Neural crest cell (in vitro differentiated cells): Measurements from ENCODE around the gene HJURP. TPM values are rescaled to one million over a fixed set of nuclear protein-coding genes. Genes with fewer than 3 reads are reported as not detected.

Experiments used
- DNase-seq: peaks from one replicate; pipeline ENCODE4 v3.0.0; 2021; ENCODE audit warnings: low read depth, mixed read lengths, low spot score
- H3K27ac Mint-ChIP-seq: one replicate; pipeline ENCODE4 v1.8.0; 2021; ENCODE audit warnings: mild to moderate bottlenecking, mixed read lengths; ENCODE audit not compliant: unreplicated experiment
- H3K27me3 Mint-ChIP-seq: 2 replicates; pipeline ENCODE4 v1.8.0; 2021; ENCODE audit warnings: low read depth, mild to moderate bottlenecking, mixed read lengths
- H3K36me3 Mint-ChIP-seq: 2 replicates; pipeline ENCODE4 v1.8.0; 2021; ENCODE audit warnings: low read depth, mild to moderate bottlenecking, mixed read lengths
- H3K4me1 Mint-ChIP-seq: 2 replicates; pipeline ENCODE4 v1.8.0; 2021; ENCODE audit warnings: mixed read lengths
- H3K4me3 Mint-ChIP-seq: one replicate; pipeline ENCODE4 v1.8.0; 2021; ENCODE audit warnings: mild to moderate bottlenecking, mixed read lengths
- H3K9me3 Mint-ChIP-seq: 2 replicates; pipeline ENCODE4 v1.8.0; 2021; ENCODE audit warnings: mixed read lengths
- CTCF ChIP-seq: fragments of 200-600 bp; sonication (generic); conservative IDR thresholded peaks from 2 replicates; pipeline ENCODE4 v1.5.0; 2021; ENCODE audit warnings: antibody characterized with exemption, mild to moderate bottlenecking
- total RNA-seq: library from RNA; stranded (reverse); gene quantifications from 2 replicates; pipeline ENCODE4 v1.2.1, GENCODE V29; 2021

The HJURP gene
- total RNA-seq, 1 donor from 2014 or later = 63.6 TPM

DNA sequence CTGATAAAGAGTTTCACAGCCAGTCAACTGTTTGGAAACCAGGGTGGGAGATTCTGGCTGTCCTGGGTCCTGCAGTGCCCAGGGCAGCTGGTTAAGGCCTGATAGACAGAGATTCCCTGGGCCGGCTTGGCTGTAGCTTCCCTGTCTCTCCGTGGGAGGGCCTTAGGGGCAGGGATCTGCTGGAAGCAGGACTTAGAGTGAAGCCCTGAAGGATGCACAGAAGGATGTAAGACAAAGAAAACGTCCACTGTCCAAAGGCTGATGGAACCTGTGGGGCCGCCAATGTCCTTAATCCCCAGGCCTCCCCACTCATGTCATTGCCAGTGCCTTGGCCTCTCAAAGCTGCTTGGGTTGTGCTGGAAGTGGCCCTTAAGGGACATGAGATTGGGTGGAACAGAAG, 43.2 kb downstream of the HJURP start:
- H3K27ac Mint-ChIP-seq = no peak overlapping the region
- no peak for DNase-seq
- H3K27me3 Mint-ChIP-seq = no peaks in the 10 kb centered on the region

DNA sequence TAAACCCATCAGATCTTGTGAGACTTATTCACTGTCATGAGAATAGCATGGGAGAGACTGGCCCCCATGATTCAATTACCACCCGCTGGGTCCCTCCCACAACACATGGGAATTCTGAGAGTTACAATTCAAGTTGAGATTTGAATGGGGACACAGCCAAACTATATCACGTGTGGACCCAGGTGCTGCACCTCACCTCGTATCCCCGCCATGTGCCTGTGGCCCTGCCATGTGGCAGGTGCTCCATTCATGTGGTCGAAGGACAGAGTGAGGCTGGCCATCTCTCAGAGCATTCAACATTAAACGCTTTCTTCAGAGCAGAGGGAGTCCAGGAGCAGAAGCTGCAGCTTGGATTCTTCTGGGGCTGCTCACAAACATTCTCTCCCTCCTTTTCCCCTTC, 44.0 kb downstream of the HJURP start:
- H3K27ac Mint-ChIP-seq = no peak overlapping the region
- no peaks in the 10 kb centered on the region for H3K36me3 Mint-ChIP-seq
- no peaks in the 10 kb centered on the region for H3K4me1 Mint-ChIP-seq
- no peak for TF ChIP-seq CTCF
- H3K9me3 Mint-ChIP-seq = no peaks in the 10 kb centered on the region
- no peaks in the 10 kb centered on the region for H3K27me3 Mint-ChIP-seq
- no peak for DNase-seq
- no peak overlapping the region for H3K4me3 Mint-ChIP-seq

More for the DNA sequence above, 43.2 kb downstream of the HJURP start:
- Mint-ChIP-seq H3K4me1 (peaks cover 2% of the 10 kb centered on the region), H3K4me3 (no peak overlapping the region), H3K9me3 (no peaks in the 10 kb centered on the region), H3K36me3 (no peaks in the 10 kb centered on the region)
- no peak for TF ChIP-seq CTCF

DNA sequence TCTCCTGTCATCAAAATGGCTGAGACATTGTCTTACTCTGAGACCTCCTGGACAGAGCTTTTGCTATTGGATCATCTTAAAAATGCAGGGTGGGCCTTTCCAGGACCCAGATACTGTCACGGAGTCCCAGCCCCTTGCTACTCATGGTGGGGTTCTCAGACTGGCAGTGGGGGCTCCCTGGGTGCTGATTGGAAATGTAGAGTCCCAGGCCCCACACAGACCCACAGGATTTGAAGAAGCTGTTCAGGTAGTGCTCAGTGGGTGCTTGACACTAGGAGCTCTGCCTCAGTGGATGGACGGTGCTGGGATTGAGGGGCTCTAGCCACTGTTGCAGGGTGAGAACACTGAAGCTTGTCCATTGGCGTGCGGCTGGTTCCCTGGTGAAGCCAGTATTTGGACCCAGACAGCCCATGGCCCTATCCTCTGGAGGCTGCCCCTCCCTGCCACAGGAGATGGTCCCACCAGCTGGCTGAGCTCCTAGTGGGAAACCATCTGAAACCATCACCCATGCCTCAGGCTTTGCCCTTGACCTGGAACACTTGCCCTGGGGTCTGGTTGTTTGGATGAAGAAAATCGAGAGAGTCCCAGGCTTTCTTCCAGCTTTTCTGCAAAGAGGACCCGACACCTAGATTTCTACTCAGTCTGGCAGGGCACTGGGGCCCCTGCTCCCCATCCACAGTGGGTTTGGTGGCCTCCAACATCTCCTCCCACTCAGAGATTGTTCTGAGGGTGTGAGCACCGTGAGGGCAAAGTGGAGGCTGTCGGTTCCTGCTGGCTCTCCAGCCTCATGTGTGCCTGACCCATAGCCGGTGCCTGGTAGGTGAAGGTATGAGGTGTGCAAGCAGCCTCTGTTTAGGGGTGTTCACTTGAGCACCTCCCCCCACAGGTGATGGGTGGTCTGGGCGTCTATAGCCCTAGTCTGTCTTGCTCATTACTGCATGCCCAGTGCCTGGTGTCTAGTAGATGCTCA, 46.1 kb downstream of the HJURP start:
- no peak for TF ChIP-seq CTCF
- Mint-ChIP-seq H3K9me3 (no peaks in the 10 kb centered on the region), H3K27ac (no peak overlapping the region), H3K4me3 (no peak overlapping the region), H3K4me1 (no peaks in the 10 kb centered on the region), H3K27me3 (peaks cover 3% of the 10 kb centered on the region), H3K36me3 (no peaks in the 10 kb centered on the region)
- no peak for DNase-seq

- H3K9me3 Mint-ChIP-seq = no peaks in the 10 kb centered on the region
- TF ChIP-seq CTCF = no peak
- H3K36me3 Mint-ChIP-seq = no peaks in the 10 kb centered on the region
- no peaks in the 10 kb centered on the region for H3K4me1 Mint-ChIP-seq
- no peak for DNase-seq
- H3K27me3 Mint-ChIP-seq = peaks cover 3% of the 10 kb centered on the region
- H3K4me3 Mint-ChIP-seq = no peak overlapping the region
- peak overlapping the region; percentile 12 for H3K27ac Mint-ChIP-seq
Measured at GRCh38 chr2:233807215-233807865, 47.0 kb downstream of the HJURP start.

DNA sequence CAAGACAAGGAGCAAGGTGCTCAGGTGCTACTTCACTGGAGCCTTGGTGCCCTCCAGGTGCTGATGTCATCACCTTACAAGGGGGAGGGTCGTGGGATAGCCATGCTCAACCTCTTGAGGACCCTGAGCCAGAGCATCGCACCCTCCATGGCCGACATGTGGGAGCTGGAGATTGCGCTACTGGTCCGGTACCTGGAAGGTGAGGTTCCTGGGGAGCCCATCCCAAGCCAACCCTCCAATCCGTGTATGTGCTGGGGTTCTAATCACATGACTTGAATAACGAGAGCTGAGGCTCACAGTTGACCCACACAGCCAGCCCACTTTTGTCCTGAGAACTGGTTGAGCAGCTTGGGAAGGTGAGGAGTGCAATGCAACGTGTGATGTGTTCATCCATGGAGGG, 50.3 kb downstream of the HJURP start:
- Mint-ChIP-seq H3K27me3 (peaks cover 3% of the 10 kb centered on the region), H3K27ac (no peak overlapping the region)
- no peak for DNase-seq

More for the DNA sequence above, 50.3 kb downstream of the HJURP start:
- Mint-ChIP-seq H3K36me3 (no peaks in the 10 kb centered on the region), H3K9me3 (peaks cover 4% of the 10 kb centered on the region), H3K4me3 (no peak overlapping the region), H3K4me1 (no peaks in the 10 kb centered on the region)
- TF ChIP-seq CTCF = no peak
